Measurements from ENCODE around the gene ZNF182.
"Not testable (repeated sequence)": the region's sequence is repeated elsewhere in the genome, so short reads cannot be mapped to it uniquely, and the experiment has no call there.

ZNF182 gene

GRCh38 chrX:47961830-47962229 is 42.0 kb downstream of the ZNF182 start:
- not testable (repeated sequence) for H3K4me3 ChIP-seq (ENCODE audit: low read depth, low read length); H3K36me3 ChIP-seq (ENCODE audit: control insufficient read depth in 1 of 2, insufficient read depth in 2 of 2, low read length in 2 of 2); H3K27me3 ChIP-seq (ENCODE audit: insufficient read depth, low read length); H2AFZ ChIP-seq (ENCODE audit: insufficient read depth, low read length, poor library complexity); H4K8ac ChIP-seq (ENCODE audit: low read depth, low read length); H3K79me1 ChIP-seq (ENCODE audit: low read length); H3K9me3 ChIP-seq (ENCODE audit: insufficient read depth, low read depth, low read length); H3K14ac ChIP-seq (ENCODE audit: low read length); H2BK120ac ChIP-seq (ENCODE audit: insufficient read depth, low read length, poor library complexity); H4K12ac ChIP-seq (ENCODE audit: low read depth, low read length); H3K4ac ChIP-seq (ENCODE audit: low read depth, low read length); H3K79me2 ChIP-seq (ENCODE audit: control insufficient read depth, insufficient read depth, low read length, poor library complexity); H2BK12ac ChIP-seq (ENCODE audit: low read length); H3K23ac ChIP-seq (ENCODE audit: low read length); H3K18ac ChIP-seq (ENCODE audit: low read length); H3K27ac ChIP-seq (ENCODE audit: low read depth, low read length); H3K4me1 ChIP-seq (ENCODE audit: control insufficient read depth in 1 of 2, insufficient read depth in 2 of 2, low read length in 2 of 2); H3K4me2 ChIP-seq (ENCODE audit: low read length); H2AK5ac ChIP-seq (ENCODE audit: low read length); H2BK5ac ChIP-seq (ENCODE audit: low read depth, low read length, poor library complexity); H4K91ac ChIP-seq (ENCODE audit: low read depth, low read length); H3K9ac ChIP-seq (ENCODE audit: low read length)
- WGBS (ENCODE audit: extremely low coverage, insufficient coverage, insufficient read length), result no CpG with 5 or more reads among the region's 6 CpGs
- peak in 1 of 2 donors; percentile 20 for DNase-seq

- no peak overlapping the region for H3K27ac ChIP-seq (ENCODE audit: low read depth, low read length)
- H3K9me3 ChIP-seq (ENCODE audit: insufficient read depth, low read depth, low read length), result no peaks in the 10 kb centered on the region
- no peak overlapping the region for H3K14ac ChIP-seq (ENCODE audit: low read length)
- H3K23ac ChIP-seq (ENCODE audit: low read length), result no peak overlapping the region
- no peak overlapping the region for H4K8ac ChIP-seq (ENCODE audit: low read depth, low read length)
- H3K4me1 ChIP-seq (ENCODE audit: control insufficient read depth in 1 of 2, insufficient read depth in 2 of 2, low read length in 2 of 2), result no peaks in the 10 kb centered on the region
- no CpG with 5 or more reads among the region's 2 CpGs for WGBS (ENCODE audit: extremely low coverage, insufficient coverage, insufficient read length)
- no peak overlapping the region for H2AK5ac ChIP-seq (ENCODE audit: low read length)
- H3K79me1 ChIP-seq (ENCODE audit: low read length), result no peaks in the 10 kb centered on the region
- no peak overlapping the region for H3K9ac ChIP-seq (ENCODE audit: low read length)
- no peaks in the 10 kb centered on the region for H3K79me2 ChIP-seq (ENCODE audit: control insufficient read depth, insufficient read depth, low read length, poor library complexity)
- no peak overlapping the region for H2BK120ac ChIP-seq (ENCODE audit: insufficient read depth, low read length, poor library complexity)
- peak in 1 of 2 donors; percentile 4 for DNase-seq
- H2BK12ac ChIP-seq (ENCODE audit: low read length), result no peak overlapping the region
- no peak overlapping the region for H2AFZ ChIP-seq (ENCODE audit: insufficient read depth, low read length, poor library complexity)
- H2BK5ac ChIP-seq (ENCODE audit: low read depth, low read length, poor library complexity), result no peak overlapping the region
- no peak overlapping the region for H3K4me3 ChIP-seq (ENCODE audit: low read depth, low read length)
- no peak overlapping the region for H4K91ac ChIP-seq (ENCODE audit: low read depth, low read length)
- H3K18ac ChIP-seq (ENCODE audit: low read length), result no peak overlapping the region
- H3K36me3 ChIP-seq (ENCODE audit: control insufficient read depth in 1 of 2, insufficient read depth in 2 of 2, low read length in 2 of 2), result no peaks in the 10 kb centered on the region
- no peak overlapping the region for H3K4ac ChIP-seq (ENCODE audit: low read depth, low read length)
- H3K4me2 ChIP-seq (ENCODE audit: low read length), result no peak overlapping the region
- H4K12ac ChIP-seq (ENCODE audit: low read depth, low read length), result no peak overlapping the region
- no peaks in the 10 kb centered on the region for H3K27me3 ChIP-seq (ENCODE audit: insufficient read depth, low read length)
Measured at GRCh38 chrX:47960406-47960805, 43.4 kb downstream of the ZNF182 start.

- H3K79me1 ChIP-seq (ENCODE audit: low read length), result no peaks in the 10 kb centered on the region
- H4K91ac ChIP-seq (ENCODE audit: low read depth, low read length), result no peak overlapping the region
- H3K4ac ChIP-seq (ENCODE audit: low read depth, low read length), result no peak overlapping the region
- no peak overlapping the region for H2BK5ac ChIP-seq (ENCODE audit: low read depth, low read length, poor library complexity)
- no peak overlapping the region for H2BK120ac ChIP-seq (ENCODE audit: insufficient read depth, low read length, poor library complexity)
- H3K4me1 ChIP-seq (ENCODE audit: control insufficient read depth in 1 of 2, insufficient read depth in 2 of 2, low read length in 2 of 2), result no peaks in the 10 kb centered on the region
- no peak overlapping the region for H3K23ac ChIP-seq (ENCODE audit: low read length)
- H2AK5ac ChIP-seq (ENCODE audit: low read length), result no peak overlapping the region
- WGBS (ENCODE audit: extremely low coverage, insufficient coverage, insufficient read length), result no CpG with 5 or more reads among the region's 4 CpGs
- no peaks in the 10 kb centered on the region for H3K9me3 ChIP-seq (ENCODE audit: insufficient read depth, low read depth, low read length)
- H4K8ac ChIP-seq (ENCODE audit: low read depth, low read length), result no peak overlapping the region
- no peak overlapping the region for H3K14ac ChIP-seq (ENCODE audit: low read length)
- no peaks in the 10 kb centered on the region for H3K79me2 ChIP-seq (ENCODE audit: control insufficient read depth, insufficient read depth, low read length, poor library complexity)
- H3K27ac ChIP-seq (ENCODE audit: low read depth, low read length), result no peak overlapping the region
- H2AFZ ChIP-seq (ENCODE audit: insufficient read depth, low read length, poor library complexity), result no peak overlapping the region
- H3K27me3 ChIP-seq (ENCODE audit: insufficient read depth, low read length), result no peaks in the 10 kb centered on the region
- peak; percentile 1 to 33 for DNase-seq
- no peaks in the 10 kb centered on the region for H3K36me3 ChIP-seq (ENCODE audit: control insufficient read depth in 1 of 2, insufficient read depth in 2 of 2, low read length in 2 of 2)
- H3K9ac ChIP-seq (ENCODE audit: low read length), result no peak overlapping the region
- H3K4me3 ChIP-seq (ENCODE audit: low read depth, low read length), result no peak overlapping the region
- H3K18ac ChIP-seq (ENCODE audit: low read length), result no peak overlapping the region
- no peak overlapping the region for H3K4me2 ChIP-seq (ENCODE audit: low read length)
- no peak overlapping the region for H4K12ac ChIP-seq (ENCODE audit: low read depth, low read length)
- no peak overlapping the region for H2BK12ac ChIP-seq (ENCODE audit: low read length)
Measured at GRCh38 chrX:47958761-47959342, 44.9 kb downstream of the ZNF182 start.

- not testable (repeated sequence) for H3K4ac ChIP-seq (ENCODE audit: low read depth, low read length); H3K9me3 ChIP-seq (ENCODE audit: insufficient read depth, low read depth, low read length); H2AK5ac ChIP-seq (ENCODE audit: low read length); H3K4me3 ChIP-seq (ENCODE audit: low read depth, low read length); DNase-seq; H3K27me3 ChIP-seq (ENCODE audit: insufficient read depth, low read length); H2BK12ac ChIP-seq (ENCODE audit: low read length); H3K4me2 ChIP-seq (ENCODE audit: low read length); H3K79me2 ChIP-seq (ENCODE audit: control insufficient read depth, insufficient read depth, low read length, poor library complexity); H4K91ac ChIP-seq (ENCODE audit: low read depth, low read length); H3K4me1 ChIP-seq (ENCODE audit: control insufficient read depth in 1 of 2, insufficient read depth in 2 of 2, low read length in 2 of 2); H4K12ac ChIP-seq (ENCODE audit: low read depth, low read length); H2AFZ ChIP-seq (ENCODE audit: insufficient read depth, low read length, poor library complexity); H3K36me3 ChIP-seq (ENCODE audit: control insufficient read depth in 1 of 2, insufficient read depth in 2 of 2, low read length in 2 of 2); H3K14ac ChIP-seq (ENCODE audit: low read length); H3K18ac ChIP-seq (ENCODE audit: low read length); H3K23ac ChIP-seq (ENCODE audit: low read length); H3K9ac ChIP-seq (ENCODE audit: low read length); H3K27ac ChIP-seq (ENCODE audit: low read depth, low read length); H2BK5ac ChIP-seq (ENCODE audit: low read depth, low read length, poor library complexity); H2BK120ac ChIP-seq (ENCODE audit: insufficient read depth, low read length, poor library complexity); H3K79me1 ChIP-seq (ENCODE audit: low read length); H4K8ac ChIP-seq (ENCODE audit: low read depth, low read length)
- no CpG with 5 or more reads among the region's 4 CpGs for WGBS (ENCODE audit: extremely low coverage, insufficient coverage, insufficient read length)
Measured at GRCh38 chrX:47958206-47958605, 45.6 kb downstream of the ZNF182 start.

Data from trophoblast cell (in vitro differentiated cells and primary cell).